ENCODE data around the gene JADE1. TPM values are rescaled to one million over a fixed set of nuclear protein-coding genes. Genes with fewer than 3 reads are reported as not detected.

JADE1 gene
- total and polyA plus RNA-seq, 3 donors from 2014 or later: 19.1 to 32.2 (median 28.9) TPM

GRCh38 chr4:128812442-128813235, 3.1 kb downstream of the JADE1 start:
- no peaks in the 10 kb centered on the region for H3K9me3 ChIP-seq
- H3K4me1 ChIP-seq: peaks cover 10% of the 10 kb centered on the region
- H3K4me3 ChIP-seq: peak overlapping the region; percentile 77 to 86
- no peak for TF ChIP-seq POLR2A (IDR thresholded peaks at IDR 0.05)
- no peak for TF ChIP-seq CTCF (IDR thresholded peaks at IDR 0.05)
- DNase-seq: peak; percentile 63
- no peaks in the 10 kb centered on the region for H3K36me3 ChIP-seq (ENCODE audit: low read depth, missing control alignments)
- H3K27me3 ChIP-seq: no peaks in the 10 kb centered on the region
- 0 to 1% methylated on average over 10 to 33 of the region's 33 CpGs for WGBS, 2 donors
- H3K27ac ChIP-seq: peak overlapping the region; percentile 88 to 96
- intact Hi-C loops (cut with DNase I; ENCODE audit: low total_unique reads): no loop called here

GRCh38 chr4:128813965-128814364, 4.5 kb downstream of the JADE1 start:
- DNase-seq: no peak
- no peaks in the 10 kb centered on the region for H3K36me3 ChIP-seq (ENCODE audit: low read depth, missing control alignments)
- 63 to 78% methylated on average over 5 of the region's 5 CpGs for WGBS, 2 donors
- H3K9me3 ChIP-seq: no peaks in the 10 kb centered on the region
- no peak overlapping the region for H3K27ac ChIP-seq
- H3K4me1 ChIP-seq: peaks cover 10% of the 10 kb centered on the region
- H3K27me3 ChIP-seq: no peaks in the 10 kb centered on the region
- intact Hi-C loops (cut with DNase I; ENCODE audit: low total_unique reads): no loop called here
- H3K4me3 ChIP-seq: no peak overlapping the region
- TF ChIP-seq POLR2A (IDR thresholded peaks at IDR 0.05) (no peak), CTCF (IDR thresholded peaks at IDR 0.05) (no peak)

- DNase-seq: no peak
- no peak for TF ChIP-seq POLR2A (IDR thresholded peaks at IDR 0.05)
- Histone ChIP-seq H3K27me3 (no peaks in the 10 kb centered on the region), H3K27ac (no peak overlapping the region), H3K4me1 (peaks cover 6% of the 10 kb centered on the region), H3K9me3 (no peaks in the 10 kb centered on the region), H3K4me3 (no peak overlapping the region), H3K36me3 (ENCODE audit: low read depth, missing control alignments) (no peaks in the 10 kb centered on the region)
- intact Hi-C loops (cut with DNase I; ENCODE audit: low total_unique reads): no loop called here
- WGBS, 2 donors: 97 to 98% methylated on average over 4 of the region's 4 CpGs
Observed at GRCh38 chr4:128818442-128818841, 8.9 kb downstream of the JADE1 start.

GRCh38 chr4:128819082-128819742, 9.7 kb downstream of the JADE1 start:
- no peak for TF ChIP-seq POLR2A (IDR thresholded peaks at IDR 0.05)
- no peak for TF ChIP-seq CTCF (IDR thresholded peaks at IDR 0.05)
- Histone ChIP-seq H3K27me3 (no peaks in the 10 kb centered on the region), H3K27ac (no peak overlapping the region), H3K36me3 (ENCODE audit: low read depth, missing control alignments) (no peaks in the 10 kb centered on the region), H3K4me1 (no peaks in the 10 kb centered on the region), H3K9me3 (no peaks in the 10 kb centered on the region), H3K4me3 (no peak overlapping the region)
- no peak for DNase-seq
- 87 to 90% methylated on average over 6 of the region's 6 CpGs for WGBS, 2 donors
- intact Hi-C loops (cut with DNase I; ENCODE audit: low total_unique reads): no loop called here

- Histone ChIP-seq H3K27ac (no peak overlapping the region), H3K4me1 (no peaks in the 10 kb centered on the region), H3K27me3 (no peaks in the 10 kb centered on the region), H3K9me3 (no peaks in the 10 kb centered on the region), H3K36me3 (ENCODE audit: low read depth, missing control alignments) (no peaks in the 10 kb centered on the region), H3K4me3 (no peak overlapping the region)
- DNase-seq: no peak
- no peak for TF ChIP-seq CTCF (IDR thresholded peaks at IDR 0.05)
- no peak for TF ChIP-seq POLR2A (IDR thresholded peaks at IDR 0.05)
- intact Hi-C loops (cut with DNase I; ENCODE audit: low total_unique reads): no loop called here
- 90 to 92% methylated on average over 3 of the region's 3 CpGs for WGBS, 2 donors
Observed at GRCh38 chr4:128820671-128821070, 11.2 kb downstream of the JADE1 start.

Measured in testis (tissue), 3 donors.